NCI-H510A (cell line): ENCODE results near the gene NRDC.
"Not testable (repeated sequence)": the region's sequence is repeated elsewhere in the genome, so short reads cannot be mapped to it uniquely, and the experiment has no call there.

Experiments
- DNase-seq: peaks from one replicate; lab custom pipeline; 2025; lab: John Stamatoyannopoulos, UW

The NRDC gene

DNA sequence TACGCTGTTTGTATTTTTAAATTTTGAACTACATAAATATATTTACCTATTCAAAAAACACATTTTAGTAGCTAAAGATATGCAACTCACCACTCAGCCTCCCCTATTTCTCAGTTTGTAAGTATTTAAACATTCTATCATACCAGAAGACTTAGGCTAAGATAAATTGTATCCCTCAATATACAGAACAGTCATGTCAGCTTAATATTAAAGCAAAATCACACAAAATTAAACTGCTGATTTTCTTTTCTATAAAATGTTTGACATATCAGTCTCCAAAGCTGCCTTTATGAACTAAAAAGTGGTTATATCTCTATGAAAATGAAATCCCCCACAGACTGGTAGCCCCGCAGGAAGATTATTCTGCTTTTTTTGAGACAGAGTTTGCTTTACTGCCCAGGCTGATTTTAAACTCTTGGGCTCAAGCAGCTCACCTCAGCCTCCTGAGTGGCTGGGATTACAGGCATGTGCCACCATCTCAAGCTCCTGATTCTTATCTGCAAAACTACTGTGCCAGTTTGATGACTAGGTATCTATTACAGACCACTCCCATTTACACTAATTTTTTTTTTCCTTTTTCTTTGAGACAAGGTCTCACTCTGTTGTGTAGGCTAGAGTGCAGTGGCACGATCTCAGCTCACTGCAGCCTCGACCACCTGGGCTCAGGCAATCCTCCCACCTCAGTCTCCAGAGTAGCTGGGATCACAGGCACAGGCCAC is 37.6 kb downstream of the NRDC start:
- no peak for DNase-seq

- no peak for DNase-seq
Measured at GRCh38 chr1:51840182-51840581, 38.3 kb downstream of the NRDC start.

GRCh38 chr1:51839094-51839493 is 39.4 kb downstream of the NRDC start:
- DNase-seq: no peak

- no peak for DNase-seq
Measured at GRCh38 chr1:51837243-51837642, 41.3 kb downstream of the NRDC start.

- no peak for DNase-seq
Measured at GRCh38 chr1:51833700-51834099, 44.8 kb downstream of the NRDC start.

DNA sequence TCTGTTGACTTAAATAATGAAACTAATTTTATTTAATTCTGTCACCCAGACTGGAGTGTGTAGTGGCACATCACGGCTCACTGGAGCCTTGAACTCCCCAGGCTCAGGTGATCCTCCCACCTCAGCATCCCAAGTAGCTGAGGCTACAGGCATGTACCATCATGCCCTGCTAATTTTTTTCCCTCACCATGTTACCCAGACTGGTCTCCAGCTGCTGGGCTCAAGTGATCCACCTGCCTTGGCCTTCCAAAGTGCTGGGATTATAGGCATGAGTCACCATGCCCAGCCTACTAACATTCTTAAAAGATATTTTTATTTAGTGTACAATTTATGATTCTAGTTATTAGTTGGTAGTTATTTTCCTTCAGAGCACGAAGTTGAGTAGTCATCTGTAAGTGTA is 49.5 kb downstream of the NRDC start:
- no peak for DNase-seq

DNA sequence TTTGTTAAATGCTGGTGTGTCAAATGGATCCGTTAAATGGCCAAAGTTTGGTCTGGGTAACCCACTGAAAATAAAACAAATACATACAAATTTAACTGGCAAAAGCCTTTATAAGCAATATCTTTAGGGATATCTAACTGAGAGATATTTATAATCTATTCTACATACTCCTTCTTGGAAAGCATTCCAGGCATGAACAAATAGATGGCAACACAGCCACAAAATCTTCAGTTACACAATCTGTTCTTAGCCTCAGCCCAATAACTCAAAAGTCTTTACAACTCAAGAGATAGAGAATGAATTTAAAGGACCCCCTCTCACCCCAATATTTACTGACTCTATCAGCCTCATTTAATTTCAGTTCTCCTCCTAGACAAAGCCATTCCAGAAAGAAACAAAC is 58.7 kb downstream of the NRDC start:
- no peak for DNase-seq

GRCh38 chr1:51819021-51819420 is 59.5 kb downstream of the NRDC start:
- DNase-seq: not testable (repeated sequence)

DNA sequence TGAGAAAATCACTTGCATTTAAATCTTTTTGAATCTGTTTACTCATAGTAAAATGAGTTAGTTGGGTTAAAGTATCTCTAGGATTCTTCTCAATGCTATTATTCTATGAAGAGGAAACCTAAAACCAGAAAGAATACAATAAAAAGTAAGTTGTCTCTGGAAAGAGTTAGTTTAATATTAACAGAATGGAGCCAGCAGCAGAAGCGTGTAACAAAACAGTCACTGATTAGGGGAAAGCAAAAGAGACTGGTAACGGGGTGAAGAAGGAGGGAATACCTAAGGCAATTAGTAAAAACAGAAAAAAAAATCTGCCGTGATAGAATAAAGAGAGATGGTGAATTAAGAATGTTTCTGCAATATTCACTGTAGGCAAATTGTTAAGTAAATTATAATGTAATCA is 60.0 kb downstream of the NRDC start:
- DNase-seq: no peak

DNA sequence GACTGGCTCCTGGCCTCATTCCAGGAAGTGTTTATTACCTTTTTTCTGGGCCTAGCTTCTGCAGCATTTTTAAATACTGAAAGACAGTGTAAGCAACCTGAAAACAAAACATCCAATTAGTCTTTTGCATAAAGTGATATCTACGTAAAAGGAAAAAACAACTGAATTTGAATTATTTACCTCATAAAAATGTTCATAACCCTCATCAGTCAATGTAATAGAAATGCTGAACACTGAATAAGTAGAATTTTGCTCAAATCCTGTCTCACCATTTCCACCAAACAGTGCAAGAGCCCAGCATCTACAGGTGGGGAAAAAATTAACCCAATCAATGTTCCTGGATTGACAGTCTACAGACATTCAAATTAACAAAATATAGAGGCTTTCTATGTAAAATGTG is 64.0 kb downstream of the NRDC start:
- DNase-seq: no peak

GRCh38 chr1:51799372-51799771 is 79.2 kb downstream of the NRDC start:
- no peak for DNase-seq

GRCh38 chr1:51794868-51795267 is 83.7 kb downstream of the NRDC start:
- DNase-seq: no peak

DNA sequence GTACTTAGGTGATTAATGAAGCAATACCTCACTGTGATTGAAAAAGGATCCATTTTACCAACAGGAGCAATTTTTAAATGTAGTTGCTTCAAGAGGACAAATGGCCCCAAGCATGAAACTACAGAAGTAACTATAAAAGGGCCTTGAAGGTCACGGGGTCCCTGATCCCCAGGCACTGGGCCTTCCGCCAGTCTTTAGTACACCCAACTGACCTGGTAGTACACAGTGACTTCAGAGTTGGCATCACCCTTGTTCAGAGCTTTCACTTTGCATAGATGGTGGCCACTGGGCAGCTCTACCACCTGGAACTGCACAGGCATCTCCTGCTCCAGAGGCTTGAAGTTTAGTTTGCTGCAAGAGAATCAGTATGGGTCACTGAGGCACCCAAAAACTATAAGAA is 84.3 kb downstream of the NRDC start:
- DNase-seq: no peak

GRCh38 chr1:51792864-51793263 is 85.7 kb downstream of the NRDC start:
- DNase-seq: no peak

GRCh38 chr1:51791888-51792287 is 86.6 kb downstream of the NRDC start:
- DNase-seq: no peak

DNA sequence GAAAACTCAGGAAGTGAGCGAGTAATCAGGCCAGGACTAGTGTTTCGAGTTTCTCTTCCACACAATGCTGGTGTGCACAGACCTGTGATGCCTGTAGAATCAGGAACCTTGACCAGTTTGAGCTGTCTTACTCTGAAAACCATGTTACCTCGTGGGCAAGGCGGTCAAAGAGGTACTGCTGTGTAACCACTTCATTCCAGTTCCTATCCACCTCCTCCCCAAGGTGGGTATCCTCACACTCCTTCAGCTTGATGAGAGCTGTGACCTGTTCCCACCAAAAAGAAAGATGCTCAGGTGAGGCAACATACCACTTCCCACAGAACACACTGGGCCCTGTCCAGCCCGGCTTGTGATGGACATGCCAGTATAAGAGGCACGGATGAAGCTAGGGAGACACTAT is 88.1 kb downstream of the NRDC start:
- DNase-seq: no peak

- no peak for DNase-seq
Measured at GRCh38 chr1:51789342-51789741, 89.2 kb downstream of the NRDC start.

DNA sequence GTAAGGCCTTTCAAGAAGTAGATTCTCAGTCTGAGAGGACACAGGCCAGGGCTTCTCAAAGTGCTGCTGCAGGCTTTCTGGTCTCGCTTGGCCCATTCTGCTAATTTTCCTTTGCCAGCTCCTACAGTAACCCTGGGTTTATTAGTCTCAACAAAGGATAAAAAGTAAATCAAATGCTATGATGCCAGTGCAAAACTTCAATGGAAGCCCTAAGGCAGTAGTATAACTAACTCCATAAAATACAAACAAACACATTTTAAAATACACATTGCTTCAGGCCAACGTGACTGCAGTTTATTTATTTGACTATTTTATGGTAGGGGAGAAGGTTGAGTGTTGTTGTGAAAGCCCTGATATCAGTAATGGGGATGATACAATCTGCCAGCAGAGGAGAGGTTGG is 89.6 kb downstream of the NRDC start:
- DNase-seq: no peak

DNA sequence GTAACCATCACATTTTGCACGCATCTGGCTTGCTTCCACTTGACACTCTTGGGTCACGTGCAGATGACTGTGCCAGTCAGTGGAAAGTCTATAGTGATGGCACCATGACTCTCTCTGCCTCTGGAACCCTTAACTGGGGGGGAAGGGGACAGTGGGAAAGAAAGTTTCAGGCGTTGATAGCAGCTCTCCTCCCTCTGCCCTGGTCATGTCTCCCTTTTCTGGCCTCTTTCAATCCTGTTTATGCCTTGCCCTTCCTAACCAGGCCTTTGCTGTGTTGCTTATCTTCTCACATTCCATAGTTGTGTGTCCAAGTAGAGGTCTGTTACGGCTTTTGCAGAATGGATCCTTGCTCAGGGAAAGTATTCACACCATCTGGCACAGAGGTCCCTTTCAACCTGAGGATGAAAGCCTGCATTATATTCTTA is 93.5 kb downstream of the NRDC start:
- no peak for DNase-seq

- DNase-seq: no peak
Measured at GRCh38 chr1:51780927-51781326, 97.6 kb downstream of the NRDC start.

DNA sequence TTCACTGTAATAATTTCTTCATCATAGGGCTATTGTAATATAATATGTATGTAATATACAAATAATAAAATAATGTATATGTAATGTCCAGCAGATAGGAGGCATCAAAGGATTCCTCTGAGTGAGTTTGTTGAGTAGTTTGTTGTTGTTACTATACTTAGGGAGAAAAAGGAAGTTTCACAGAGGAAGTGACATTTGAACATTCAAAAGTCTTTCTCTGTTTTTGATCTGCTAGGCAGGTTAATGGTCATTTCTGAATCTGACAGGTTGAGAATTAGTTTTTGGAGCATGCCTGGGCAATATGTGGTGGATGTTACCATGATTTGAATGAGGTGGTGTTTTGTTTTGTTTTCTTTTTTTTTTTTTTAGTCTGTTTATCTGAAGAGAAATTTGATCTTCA is 102.1 kb downstream of the NRDC start:
- DNase-seq: no peak

GRCh38 chr1:51768971-51769588 is 109.4 kb downstream of the NRDC start:
- no peak for DNase-seq

DNA sequence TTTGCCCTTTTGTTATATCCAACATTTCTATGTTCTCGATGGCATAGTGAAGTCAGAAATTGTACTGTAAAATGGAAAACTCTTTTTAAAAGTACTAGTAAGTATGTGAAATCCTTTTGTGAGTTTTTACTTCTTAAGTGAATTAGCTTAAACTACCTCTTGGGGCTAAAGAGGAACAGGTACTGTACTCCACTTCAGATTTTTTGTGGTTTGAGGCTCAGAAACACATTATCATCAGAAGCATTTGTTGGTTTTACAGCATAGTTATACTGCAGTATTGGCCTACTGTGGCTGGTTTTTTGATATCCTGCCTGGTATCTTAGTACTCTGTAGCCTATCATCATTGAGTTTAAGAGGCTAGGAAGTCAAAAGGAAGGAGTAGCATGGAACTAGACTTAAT is 117.2 kb downstream of the NRDC start:
- no peak for DNase-seq

DNA sequence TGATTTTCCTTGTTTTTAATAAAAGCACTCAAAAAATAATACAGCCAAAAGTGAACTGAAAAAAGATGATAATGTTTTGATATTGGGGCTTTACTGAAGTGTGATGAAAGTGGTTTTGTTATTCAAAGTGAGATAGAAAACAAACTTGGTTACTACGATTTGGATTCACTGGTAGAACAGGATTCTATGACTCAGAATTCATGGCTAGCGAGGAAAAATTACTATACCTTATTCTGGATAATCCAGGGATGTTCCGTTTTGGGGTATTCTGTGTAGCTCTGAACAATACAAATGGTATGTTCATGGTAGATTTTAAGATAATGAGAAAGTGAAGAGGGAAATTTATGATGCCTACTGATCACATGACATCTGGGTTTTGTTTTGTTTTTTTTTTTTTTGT is 117.7 kb downstream of the NRDC start:
- DNase-seq: no peak
